ENCODE data around the gene OSBP.

DNA sequence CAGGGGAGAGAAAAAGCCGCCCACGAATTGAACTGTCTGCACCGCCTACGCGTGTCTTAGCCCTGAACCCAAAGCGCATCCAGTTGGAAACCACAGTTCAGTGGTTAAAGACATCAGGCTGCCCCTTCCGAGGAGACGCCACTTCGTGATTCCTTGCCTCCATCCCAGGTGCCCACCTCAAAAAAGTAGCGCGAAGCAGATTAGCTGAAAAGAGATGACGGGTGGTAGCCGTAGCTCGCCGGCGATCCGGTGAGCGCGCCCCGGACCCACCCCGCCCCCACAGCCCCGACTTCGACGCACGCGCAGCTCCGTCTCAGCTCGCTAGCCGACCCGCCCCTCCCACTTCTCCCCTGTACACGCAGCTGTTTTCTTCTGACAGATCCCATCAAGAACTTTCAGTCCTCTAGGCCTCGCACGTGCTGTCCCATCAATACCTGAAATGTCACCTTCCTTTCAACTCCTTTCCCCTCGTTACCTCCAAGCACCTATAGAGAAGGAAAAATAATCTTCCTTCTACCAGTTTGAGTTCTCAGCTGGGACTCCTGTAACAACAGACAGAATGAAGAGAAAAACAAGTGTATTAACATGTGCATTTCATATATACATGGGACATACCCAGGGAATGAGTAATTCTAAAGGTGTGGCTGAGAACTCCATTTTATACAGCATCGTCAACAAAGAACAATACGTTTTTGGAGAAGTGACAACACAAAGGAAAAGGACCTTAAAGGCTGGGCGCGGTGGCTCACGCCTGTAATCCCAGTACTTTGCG is 54.7 kb downstream of the OSBP start:
- TF ChIP-seq EP300 (IDR thresholded peaks at IDR 0.05), result no peak
- no peak for TF ChIP-seq POLR2AphosphoS5 (IDR thresholded peaks at IDR 0.05)
- TF ChIP-seq, protein P1, sequence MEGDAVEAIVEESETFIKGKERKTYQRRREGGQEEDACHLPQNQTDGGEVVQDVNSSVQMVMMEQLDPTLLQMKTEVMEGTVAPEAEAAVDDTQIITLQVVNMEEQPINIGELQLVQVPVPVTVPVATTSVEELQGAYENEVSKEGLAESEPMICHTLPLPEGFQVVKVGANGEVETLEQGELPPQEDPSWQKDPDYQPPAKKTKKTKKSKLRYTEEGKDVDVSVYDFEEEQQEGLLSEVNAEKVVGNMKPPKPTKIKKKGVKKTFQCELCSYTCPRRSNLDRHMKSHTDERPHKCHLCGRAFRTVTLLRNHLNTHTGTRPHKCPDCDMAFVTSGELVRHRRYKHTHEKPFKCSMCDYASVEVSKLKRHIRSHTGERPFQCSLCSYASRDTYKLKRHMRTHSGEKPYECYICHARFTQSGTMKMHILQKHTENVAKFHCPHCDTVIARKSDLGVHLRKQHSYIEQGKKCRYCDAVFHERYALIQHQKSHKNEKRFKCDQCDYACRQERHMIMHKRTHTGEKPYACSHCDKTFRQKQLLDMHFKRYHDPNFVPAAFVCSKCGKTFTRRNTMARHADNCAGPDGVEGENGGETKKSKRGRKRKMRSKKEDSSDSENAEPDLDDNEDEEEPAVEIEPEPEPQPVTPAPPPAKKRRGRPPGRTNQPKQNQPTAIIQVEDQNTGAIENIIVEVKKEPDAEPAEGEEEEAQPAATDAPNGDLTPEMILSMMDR (IDR thresholded peaks at IDR 0.05), result no peak

Measured in stomach (tissue), 4 donors.